OCI-LY3 (cell line): ENCODE data around the gene ACOXL.

Experiments
- EZH2phosphoT487 ChIP-seq: fragments of 200-600 bp; shearing (Covaris generic); IDR thresholded peaks from 2 replicates; pipeline ENCODE4 v1.6.1; 2018; ENCODE audit warnings: antibody characterized with exemption, mixed run types, low read depth
- TF ChIP-seq, protein P1 (sequence below): fragments of 200-600, 300-600 bp; sonication (generic); IDR thresholded peaks from 2 replicates; pipeline ENCODE4 v1.5.1; 2014; ENCODE audit warnings: antibody characterized with exemption, low read length, low read depth

GRCh38 chr2:111119822-111120252, 387.5 kb downstream of the ACOXL start:
- TF ChIP-seq, protein P1, sequence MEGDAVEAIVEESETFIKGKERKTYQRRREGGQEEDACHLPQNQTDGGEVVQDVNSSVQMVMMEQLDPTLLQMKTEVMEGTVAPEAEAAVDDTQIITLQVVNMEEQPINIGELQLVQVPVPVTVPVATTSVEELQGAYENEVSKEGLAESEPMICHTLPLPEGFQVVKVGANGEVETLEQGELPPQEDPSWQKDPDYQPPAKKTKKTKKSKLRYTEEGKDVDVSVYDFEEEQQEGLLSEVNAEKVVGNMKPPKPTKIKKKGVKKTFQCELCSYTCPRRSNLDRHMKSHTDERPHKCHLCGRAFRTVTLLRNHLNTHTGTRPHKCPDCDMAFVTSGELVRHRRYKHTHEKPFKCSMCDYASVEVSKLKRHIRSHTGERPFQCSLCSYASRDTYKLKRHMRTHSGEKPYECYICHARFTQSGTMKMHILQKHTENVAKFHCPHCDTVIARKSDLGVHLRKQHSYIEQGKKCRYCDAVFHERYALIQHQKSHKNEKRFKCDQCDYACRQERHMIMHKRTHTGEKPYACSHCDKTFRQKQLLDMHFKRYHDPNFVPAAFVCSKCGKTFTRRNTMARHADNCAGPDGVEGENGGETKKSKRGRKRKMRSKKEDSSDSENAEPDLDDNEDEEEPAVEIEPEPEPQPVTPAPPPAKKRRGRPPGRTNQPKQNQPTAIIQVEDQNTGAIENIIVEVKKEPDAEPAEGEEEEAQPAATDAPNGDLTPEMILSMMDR: no peak; the same call in 1 of the 2 replicates
- no peak for TF ChIP-seq EZH2phosphoT487
